Measurements from ENCODE around the gene TRIM27.
"Not testable (repeated sequence)": the region's sequence is repeated elsewhere in the genome, so short reads cannot be mapped to it uniquely, and the experiment has no call there.

Gene TRIM27, protein sequence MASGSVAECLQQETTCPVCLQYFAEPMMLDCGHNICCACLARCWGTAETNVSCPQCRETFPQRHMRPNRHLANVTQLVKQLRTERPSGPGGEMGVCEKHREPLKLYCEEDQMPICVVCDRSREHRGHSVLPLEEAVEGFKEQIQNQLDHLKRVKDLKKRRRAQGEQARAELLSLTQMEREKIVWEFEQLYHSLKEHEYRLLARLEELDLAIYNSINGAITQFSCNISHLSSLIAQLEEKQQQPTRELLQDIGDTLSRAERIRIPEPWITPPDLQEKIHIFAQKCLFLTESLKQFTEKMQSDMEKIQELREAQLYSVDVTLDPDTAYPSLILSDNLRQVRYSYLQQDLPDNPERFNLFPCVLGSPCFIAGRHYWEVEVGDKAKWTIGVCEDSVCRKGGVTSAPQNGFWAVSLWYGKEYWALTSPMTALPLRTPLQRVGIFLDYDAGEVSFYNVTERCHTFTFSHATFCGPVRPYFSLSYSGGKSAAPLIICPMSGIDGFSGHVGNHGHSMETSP

DNA sequence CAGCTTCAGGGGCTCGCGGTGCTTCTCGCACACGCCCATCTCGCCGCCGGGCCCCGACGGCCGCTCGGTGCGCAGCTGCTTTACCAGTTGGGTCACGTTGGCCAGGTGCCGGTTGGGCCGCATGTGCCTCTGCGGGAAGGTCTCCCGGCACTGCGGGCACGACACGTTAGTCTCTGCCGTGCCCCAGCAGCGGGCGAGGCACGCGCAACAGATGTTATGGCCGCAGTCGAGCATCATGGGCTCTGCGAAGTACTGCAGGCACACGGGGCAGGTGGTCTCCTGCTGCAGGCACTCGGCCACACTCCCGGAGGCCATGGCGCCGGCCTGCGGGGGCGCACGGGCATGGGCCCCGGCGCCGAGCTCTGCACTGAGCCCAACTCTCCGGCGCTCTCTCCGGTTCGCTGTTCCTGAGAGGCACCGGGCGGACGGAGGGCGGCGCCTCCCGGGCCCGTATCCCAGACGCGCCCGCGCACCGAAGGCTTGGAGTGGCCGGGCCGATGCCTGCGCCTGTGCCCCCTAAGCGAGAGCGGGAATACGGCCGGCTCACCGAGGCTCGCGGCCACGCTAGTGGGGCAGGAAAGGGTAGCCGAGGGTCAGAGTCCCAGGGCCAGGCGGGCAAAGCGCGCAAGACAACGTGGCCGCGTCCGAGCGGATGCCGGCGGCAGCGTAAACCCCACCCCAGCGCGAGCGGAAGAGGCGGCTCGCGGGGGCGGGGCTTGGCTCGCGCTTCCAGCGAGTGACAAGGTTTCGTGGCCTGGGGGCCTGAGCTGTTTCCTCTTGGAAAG lies at the start of gene TRIM27:
TRIM27 (minus strand) TSS at position 668 of the 785 bp plus-strand sequence; CDS start at position 315, 353 bp downstream.
- DNase-seq = peak; percentile 64

DNA sequence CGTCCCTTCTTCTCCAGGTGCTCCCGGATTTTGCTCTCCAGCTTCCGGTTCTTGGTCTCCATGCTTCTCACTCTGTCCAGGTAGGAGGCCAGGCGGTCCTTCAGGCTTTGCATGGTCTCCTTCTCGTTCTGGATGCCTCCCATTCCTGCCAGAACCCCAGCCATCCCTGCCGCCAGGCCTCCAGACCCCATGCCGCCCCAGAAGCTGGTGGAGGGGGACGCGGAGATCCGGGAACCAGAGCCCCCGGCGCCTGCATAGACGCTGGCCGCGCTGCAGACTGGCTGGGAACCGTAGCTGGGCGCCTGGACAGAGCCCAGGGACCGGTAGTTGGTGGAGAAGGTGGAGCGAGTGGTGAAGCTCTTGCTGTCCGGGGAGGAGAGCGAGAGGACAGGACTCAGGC lies 46.3 kb upstream of the TRIM27 start:
- DNase-seq = not testable (repeated sequence)

DNA sequence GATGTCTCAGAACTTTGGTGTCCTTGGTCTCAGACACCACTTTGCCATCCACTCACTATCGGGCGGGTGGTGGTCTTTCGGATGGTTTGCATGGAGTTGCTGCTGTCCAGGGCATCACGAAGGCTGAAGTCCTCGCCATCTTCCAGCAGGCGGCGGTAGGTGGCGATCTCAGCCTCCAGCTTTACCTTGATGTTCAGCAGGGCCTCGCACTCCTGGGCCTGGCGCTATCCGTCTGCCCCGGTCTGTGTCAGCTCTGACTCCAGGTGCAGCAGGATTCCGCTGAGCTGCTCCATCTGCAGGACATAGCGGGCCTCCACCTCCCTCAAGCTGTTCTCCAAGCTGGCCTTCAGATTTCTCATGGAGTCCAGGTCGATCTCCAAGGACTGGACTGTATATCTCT lies 45.3 kb upstream of the TRIM27 start:
- no peak for DNase-seq

DNA sequence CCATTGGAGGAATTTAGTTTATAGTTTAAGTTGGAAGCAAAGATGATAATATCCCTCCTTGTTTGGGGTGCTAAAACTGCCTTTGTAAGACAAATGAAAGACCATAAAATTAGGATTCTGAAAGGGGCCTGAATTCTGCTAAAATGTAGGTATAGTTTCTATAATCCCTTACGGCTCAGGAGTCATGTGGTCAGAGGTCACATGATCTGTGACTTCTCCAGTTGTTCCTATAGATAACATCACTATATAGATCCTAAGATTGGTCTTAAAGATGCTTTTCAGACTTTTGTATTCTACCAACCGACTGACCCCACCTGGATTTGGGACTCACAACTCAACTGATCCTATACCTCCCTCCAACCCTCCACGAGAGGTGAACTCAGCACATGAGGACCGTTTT lies 44.7 kb upstream of the TRIM27 start:
- DNase-seq = no peak

DNA sequence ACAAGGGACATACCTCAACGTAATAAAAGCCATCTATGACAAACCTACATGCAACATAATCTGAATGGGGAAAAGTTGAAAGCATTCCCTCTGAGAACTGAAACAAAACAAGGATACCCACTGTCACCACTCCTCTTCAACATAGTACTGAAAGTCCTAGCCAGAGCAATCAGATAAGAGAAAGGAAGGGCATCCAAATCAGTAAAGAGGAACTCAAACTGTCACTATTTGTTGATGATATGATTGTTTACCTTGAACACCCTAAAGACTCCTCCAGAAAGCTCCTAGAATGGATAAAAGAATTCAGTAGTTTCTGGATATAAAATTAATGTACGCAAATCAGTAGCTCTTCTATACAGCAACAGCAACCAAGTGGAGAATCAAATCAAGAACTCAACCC lies 41.9 kb upstream of the TRIM27 start:
- DNase-seq = no peak

DNA sequence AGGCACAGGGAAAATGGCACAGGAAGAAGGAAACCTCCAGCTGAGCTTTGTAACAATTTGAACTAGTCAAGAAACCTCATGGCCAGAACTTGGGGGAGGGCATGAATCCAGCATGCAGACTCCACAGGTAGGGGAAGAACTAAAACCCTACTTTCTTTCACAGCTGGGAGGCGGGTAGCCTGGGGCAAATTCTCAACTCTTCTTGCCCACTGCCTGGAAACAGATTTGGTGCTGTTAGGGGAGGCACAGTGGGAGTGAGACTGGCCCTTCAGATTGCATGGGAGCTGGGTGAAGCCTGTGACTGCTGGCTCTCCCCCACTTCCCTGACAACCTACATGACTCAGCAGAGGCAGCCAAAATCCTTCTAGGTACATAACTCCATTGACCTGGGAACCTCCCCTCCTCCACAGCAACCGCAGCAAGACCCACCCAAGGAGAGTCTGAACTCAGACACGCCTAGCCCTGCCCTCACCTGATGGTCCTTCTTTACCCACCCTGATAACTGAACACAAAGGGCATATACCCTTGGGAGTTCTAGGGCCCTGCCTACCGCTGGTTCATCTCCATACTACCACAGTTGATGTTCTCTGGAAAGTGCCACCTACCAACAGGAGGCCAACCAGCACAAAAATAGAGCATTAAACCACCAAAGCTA lies 37.2 kb upstream of the TRIM27 start:
- no peak for DNase-seq

DNA sequence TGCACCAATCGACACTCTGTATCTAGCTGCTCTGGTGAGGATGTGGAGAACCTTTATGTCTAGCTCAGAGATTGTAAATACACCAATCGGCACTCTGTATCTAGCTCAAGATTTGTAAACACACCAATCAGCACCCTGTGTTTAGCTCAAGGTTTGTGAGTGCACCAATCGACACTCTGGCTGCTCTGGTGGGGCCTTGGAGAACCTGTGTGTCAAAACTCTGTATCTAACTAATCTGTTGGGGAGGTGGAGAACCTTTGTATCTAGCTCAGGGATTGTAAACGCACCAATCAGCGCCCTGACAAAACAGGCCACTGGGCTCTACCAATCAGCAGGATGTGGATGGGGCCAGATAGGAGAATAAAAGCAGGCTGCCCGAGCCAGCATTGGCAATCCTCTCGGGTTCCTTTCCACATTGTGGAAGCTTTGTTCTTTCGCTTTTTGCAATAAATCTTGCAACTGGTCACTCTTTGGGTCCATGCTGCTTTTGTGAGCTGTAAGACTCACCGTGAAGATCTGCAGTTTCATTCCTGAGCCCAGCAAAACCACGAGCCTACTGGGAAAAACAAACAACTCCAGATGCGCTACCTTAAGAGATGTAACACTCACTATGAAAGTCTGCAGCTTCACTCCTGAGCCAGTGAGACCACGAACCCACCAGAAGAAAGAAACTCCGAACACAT lies 34.9 kb upstream of the TRIM27 start:
- DNase-seq = not testable (repeated sequence)

DNA sequence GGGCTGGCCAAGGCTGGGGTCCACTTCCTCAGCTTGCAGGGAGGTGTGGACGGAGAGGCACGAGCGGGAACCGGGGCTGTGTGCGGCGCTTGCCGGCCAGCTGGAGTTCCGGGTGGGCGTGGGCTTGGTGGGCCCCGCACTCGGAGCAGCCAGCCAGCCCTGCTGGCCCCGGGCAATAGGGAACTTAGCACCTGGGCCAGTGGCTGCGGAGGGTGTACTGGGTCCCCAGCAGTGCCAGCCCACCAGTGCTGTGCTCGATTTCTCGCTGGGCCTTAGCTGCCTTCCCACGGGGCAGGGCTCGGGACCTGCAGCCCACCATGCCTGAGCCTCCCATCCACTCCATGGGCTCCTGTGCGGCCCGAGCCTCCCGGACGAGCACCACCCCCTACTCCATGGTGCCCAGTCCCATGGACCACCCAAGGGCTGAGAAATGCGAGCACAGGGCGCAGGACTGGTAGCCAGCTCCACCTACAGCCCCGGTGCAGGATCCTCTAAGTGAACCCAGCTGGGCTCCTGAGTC lies 34.1 kb upstream of the TRIM27 start:
- DNase-seq = not testable (repeated sequence)

DNA sequence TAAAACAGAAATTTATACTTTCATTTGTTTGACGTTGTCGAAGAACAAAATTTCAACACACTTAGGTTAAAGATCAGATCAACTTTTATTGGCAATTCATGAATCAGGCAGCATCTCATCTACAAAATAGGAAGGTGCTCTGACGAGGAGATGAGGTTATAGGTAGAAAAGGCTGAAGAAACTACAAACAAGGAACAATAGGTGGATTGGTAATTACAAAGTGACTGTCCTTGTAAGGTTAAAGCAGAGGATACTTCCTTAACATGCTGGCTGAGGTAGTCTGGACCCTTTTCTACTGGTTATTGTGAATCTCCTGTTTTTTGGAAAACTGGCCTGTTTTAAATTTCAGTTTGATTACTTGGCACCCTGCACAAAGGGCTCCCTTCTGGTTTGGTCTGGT lies 32.5 kb upstream of the TRIM27 start:
- DNase-seq = no peak

DNA sequence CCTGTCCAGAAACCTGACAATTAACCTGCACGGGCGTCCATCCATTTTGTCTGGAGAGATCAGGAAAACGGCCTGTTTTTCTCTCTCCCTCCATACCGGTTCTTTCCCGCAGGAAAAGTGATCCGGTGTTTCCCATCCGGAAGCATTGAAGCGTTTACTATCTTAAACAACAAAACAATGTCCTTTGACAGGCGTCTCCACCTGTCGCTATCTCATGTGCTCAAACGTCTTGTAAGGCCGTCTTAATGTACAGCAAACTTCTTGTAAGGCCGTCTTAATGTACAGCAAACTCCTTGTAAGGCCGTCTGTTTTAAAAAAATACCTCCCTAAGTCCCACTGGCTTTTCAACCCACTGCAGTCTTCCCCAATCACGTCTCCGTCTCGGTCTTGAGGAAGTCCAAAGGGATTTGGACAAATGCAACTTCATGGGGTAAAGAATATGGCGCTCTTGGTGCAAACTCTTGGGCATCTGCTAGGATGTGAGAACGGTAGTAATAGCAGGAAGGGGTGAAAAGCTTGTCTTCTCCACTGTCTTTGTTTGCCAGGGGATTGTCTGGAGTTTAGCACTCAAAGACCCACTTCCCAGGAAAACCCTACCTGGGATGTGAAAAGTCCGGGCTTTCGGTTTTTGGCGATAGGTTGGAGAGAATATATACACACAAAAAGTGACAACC lies 29.9 kb upstream of the TRIM27 start:
- DNase-seq = no peak

DNA sequence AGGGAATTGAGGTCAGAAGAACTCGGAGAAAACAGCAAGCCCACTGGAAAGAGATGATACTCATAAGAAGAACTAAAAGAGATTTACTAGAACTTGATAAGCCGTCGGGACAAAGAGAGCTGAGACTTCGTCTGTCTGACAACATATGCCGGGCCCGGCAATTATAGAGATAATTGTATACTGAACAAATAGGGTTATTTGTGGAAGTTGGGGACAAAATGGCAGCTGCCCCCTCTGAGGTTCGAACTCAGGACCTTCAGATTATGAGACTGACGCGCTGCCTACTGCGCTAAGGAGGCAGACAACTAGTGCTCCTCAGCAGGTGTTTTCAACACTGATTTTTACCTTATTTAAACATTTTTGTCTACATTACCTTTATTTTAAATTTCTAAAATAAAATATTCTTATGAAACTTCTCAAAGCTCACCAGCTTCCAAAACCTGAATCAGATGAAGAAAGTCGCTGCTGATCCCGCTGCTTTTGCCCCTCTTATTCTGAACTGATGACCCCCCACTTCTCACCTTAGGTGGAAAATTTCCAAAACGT lies 29.3 kb upstream of the TRIM27 start:
- peak; percentile 41 for DNase-seq

DNA sequence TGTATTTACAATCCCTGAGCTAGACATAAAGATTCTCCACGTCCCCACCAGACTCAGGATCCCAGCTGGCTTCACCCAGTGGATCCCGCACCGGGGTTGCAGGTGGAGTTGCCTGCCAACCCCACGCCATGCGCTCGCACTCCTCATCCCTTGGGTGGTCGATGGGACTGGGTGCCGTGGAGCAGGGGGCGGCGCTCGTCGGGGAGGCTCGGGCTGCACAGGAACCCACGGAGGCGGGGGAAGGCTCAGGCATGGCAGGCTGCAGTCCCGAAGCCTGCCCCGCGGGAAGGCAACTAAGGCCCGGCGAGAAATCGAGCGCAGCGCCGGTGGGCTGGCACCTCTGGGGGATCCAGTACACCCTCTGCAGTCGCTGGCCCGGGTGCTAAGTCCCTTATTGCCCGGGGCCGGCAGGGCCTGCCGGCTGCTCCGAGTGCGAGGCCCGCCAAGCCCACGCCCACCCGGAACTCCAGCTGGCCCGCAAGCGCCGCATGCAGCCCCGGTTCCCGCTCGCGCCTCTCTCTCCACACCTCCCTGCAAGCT lies 25.9 kb upstream of the TRIM27 start:
- DNase-seq = not testable (repeated sequence)

DNA sequence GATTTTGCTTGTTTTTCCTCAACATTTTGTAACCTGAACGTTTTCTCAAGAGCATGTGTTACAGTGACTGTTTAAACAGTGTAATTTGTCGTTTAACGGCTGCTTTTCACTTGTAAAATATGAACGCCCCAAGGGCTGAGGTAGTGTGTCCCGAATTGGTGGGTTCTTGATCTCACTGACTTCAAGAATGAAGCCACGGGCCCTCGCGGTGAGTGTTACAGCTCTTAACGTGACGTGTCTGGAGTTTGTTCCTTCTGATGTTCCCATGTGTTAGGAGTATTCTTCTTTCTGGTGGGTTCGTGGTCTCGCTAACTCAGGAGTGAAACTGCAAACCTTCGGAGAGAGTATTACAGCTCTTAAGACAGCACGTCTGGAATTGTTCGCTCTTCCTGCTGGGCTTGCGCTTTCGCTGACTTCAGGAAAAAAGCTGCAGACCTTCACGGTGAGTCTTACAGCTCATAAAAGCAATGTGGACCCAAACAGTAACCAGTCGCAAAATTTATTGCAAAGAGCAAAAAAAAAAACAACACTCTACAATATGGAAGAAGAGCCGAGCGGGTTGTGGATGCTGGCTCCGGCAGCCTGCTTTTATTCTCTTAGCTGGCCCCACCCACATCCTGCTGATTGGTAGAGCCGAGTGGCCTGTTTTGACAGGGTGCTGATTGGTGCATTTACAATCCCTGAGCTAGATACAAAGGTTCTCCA lies 25.1 kb upstream of the TRIM27 start:
- no peak for DNase-seq

DNA sequence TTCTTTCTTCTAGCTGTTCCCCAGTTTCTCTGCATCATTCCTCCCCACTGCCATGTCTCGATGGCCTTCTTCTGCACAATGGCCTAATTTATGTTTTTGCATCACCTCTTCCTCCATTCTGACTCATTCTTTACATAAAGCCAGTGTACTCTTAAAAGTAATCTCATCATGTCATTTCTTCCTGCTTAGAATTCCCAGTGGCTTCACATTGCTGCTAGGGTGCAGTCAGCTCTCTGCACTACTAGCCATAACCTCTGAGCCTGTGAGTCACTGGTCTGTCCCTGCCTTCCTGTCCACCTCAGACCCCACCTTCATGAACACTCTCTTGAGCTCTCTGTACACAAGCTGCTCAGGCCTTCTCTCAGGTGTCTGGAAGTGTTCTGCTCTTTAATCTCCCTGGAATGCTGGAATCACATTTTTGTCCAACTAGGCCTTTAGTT lies 24.1 kb upstream of the TRIM27 start:
- DNase-seq = no peak

DNA sequence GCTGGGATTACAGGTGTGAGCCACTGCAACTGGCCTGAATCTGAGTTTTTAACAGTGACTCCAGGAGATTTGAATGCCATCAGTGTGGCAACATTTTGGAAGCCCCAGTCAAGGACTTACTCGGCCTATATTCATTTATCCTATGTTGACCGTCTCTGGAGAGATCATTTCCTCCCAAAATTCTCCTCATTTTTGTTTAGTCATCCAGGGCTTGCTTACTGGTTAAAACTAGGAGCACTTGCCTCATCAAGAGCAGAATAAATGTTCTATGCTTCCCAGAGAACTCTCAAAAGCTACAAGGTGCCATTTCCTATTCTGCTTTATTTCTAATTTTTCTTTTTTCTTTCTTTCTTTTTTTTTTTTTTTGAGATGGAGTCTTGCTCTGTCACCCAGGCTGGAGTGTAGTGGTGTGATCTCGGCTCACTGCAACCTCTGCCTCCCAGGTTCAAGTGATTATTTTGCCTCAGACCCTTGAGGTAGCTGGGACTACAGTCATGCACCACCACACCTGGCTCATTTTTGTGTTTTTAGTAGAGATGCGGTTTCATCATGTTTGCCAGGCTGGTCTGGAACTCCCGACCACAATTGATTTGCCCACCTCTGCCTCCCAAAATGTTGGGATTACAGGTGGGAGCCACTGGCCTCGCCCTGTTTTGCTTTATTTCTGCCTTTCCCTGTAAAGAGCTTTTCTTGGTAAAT lies 23.4 kb upstream of the TRIM27 start:
- DNase-seq = no peak

DNA sequence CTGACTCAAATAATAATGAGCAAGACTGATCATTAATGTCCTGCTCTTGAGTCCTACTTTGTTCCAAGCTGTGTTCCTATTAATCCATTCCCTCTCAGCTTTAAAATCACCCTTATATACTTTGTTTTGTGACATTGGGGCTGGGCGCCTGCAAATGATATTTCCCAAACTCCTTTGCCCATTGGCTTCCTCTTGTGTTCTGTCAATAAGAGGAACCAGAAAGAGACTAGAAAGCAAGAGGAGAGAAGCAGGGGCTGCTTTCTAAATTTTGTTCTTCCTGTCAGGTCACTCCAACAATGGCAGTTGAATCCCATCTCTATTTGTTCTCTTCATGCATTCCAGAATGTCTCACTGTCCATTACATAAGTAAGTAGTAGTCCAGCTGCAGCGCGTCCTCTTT lies 21.6 kb upstream of the TRIM27 start:
- DNase-seq = no peak

DNA sequence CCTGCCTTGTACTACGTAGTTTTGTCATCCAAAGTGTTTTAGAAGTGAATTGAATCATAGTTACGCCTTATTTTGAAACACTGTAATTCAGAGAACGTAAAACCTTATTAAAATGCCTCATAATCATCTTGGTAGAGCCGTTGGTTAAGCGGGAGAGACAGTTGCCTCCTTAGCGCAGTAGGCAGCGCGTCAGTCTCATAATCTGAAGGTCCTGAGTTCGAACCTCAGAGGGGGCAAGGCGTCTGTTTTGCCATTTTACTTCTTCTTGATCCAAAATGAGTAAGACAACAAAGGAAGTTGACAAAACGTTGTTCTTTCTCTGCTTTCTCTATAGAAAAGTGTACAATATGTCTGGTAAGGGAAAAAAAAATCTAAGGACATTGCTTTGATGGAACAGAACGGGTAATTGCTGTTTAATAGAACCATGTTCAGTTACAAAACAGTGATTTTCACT lies 20.7 kb upstream of the TRIM27 start:
- DNase-seq = peak; percentile 64

DNA sequence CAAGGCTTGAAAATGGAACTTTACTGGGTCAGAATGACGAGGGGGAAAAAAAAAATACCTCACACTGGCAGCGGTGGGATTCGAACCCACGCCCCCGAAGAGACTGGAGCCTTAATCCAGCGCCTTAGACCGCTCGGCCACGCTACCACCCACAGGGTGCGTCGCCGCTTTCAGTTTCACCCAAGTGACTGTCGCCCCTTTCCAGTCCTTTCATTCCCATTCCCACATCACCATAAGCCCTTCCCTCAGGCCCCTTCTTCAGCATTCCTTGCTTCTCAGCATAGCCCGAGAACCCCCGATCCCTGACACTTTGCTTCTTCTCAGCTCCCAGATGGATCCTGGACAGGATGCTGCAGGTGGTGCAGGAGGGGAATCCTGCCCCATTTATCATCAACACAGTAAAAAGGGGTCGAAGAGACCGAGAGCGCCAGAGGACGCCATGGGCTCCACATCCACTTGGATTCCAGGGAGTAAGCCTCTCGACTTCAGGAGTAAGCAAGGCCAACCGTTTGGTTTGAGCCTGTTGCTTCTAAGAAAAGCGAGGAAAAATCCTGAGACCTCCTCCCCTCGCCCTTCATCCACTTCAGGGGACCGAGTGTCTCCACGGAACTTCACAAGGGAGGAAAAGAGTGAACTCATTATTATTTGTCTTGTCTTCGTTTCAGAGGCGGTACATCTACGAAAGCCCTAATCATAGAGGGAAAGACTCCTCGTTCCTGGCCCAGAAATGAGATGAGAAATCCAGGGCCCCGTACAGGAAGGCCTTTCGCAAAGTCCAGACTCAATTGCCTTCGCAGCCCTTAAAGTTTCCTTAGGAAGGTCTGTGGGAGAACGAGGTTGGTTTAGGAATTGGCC lies 20.0 kb upstream of the TRIM27 start:
- DNase-seq = peak; percentile 32

DNA sequence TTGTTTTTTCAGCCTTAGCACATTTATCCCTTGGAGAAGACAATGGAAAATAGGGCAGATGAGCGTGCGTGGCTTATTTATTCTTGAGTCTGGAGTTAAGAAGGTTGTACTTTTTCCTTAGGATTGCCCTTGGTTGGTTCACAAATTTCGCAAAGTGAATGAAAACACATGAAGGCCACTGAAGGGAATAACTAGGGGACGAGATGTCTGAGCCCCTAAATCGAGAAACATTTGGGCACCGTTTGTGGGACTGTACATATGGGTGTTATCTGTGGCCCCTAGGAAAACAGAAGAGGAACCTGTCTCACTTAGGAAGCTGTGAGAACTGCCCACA lies 19.4 kb upstream of the TRIM27 start:
- DNase-seq = no peak

All from activated CD4-positive, alpha-beta T cell treated with anti-CD3 and anti-CD28 coated beads for 1 hour (primary cell).